ENCODE measurements around the gene CAPN13. TPM values are rescaled to one million over a fixed set of nuclear protein-coding genes. Genes with fewer than 3 reads are reported as not detected.

CAPN13 gene
- total RNA-seq, 1 experiment from 2014 or later, result not detected

DNA sequence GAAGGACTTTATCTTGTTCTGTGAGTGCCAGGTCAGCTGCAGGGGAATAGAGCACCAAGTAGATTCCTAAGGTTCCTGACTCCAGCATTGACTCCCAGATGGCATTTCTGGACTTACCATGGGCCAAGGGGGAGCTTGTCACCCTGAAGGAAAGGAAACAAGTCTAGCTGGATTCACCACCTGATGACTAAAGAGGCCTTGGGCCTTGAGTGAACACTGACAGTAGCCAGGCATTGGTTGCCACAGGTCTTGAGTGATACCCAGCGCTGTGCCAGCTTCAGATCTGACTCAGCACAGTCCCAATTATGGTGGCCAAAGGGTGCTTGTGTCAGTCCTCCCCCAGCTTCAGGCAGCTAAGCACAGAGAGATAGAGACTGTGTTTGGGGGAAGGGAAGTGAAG lies 40.1 kb upstream of the CAPN13 start:
- CTCF ChIA-PET, result no interaction called here
- no peaks in the 10 kb centered on the region for H3K27me3 ChIP-seq (ENCODE audit: control insufficient read depth, insufficient read depth, low read length)
- H3K4me1 ChIP-seq (ENCODE audit: control insufficient read depth, insufficient read depth, low read length), result no peaks in the 10 kb centered on the region
- intact Hi-C loops (cut with micrococcal nuclease; ENCODE audit: unreplicated experiment) (no loop called here), in situ Hi-C loops (cut with HindIII; ENCODE audit: low pct_unique_long_range_greater_than_20kb, low sequenced_read_pairs) (no loop called here)
- H3K9me3 ChIP-seq (ENCODE audit: control insufficient read depth, insufficient read depth, low read depth, low read length), result no peaks in the 10 kb centered on the region
- DNase-seq (ENCODE audit: low read depth, low spot score) (no peak), ATAC-seq (no peak)
- no peak overlapping the region for H3K4me3 ChIP-seq (ENCODE audit: low read depth in 2 of 2, low read length in 2 of 2)
- POLR2A ChIA-PET, result no interaction called here
- TF ChIP-seq POLR2AphosphoS5 (IDR thresholded peaks at IDR 0.05; ENCODE audit: low read depth, low read length) (no peak), TCF7L2 (IDR thresholded peaks at IDR 0.05; ENCODE audit: low read depth, low read length) (no peak), SIN3A (IDR thresholded peaks at IDR 0.05; ENCODE audit: borderline replicate concordance, insufficient read depth, low read depth, low read length) (no peak)
- TF ChIP-seq, protein P1, sequence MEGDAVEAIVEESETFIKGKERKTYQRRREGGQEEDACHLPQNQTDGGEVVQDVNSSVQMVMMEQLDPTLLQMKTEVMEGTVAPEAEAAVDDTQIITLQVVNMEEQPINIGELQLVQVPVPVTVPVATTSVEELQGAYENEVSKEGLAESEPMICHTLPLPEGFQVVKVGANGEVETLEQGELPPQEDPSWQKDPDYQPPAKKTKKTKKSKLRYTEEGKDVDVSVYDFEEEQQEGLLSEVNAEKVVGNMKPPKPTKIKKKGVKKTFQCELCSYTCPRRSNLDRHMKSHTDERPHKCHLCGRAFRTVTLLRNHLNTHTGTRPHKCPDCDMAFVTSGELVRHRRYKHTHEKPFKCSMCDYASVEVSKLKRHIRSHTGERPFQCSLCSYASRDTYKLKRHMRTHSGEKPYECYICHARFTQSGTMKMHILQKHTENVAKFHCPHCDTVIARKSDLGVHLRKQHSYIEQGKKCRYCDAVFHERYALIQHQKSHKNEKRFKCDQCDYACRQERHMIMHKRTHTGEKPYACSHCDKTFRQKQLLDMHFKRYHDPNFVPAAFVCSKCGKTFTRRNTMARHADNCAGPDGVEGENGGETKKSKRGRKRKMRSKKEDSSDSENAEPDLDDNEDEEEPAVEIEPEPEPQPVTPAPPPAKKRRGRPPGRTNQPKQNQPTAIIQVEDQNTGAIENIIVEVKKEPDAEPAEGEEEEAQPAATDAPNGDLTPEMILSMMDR (IDR thresholded peaks at IDR 0.05), result no peak
- TF ChIP-seq, protein P2, sequence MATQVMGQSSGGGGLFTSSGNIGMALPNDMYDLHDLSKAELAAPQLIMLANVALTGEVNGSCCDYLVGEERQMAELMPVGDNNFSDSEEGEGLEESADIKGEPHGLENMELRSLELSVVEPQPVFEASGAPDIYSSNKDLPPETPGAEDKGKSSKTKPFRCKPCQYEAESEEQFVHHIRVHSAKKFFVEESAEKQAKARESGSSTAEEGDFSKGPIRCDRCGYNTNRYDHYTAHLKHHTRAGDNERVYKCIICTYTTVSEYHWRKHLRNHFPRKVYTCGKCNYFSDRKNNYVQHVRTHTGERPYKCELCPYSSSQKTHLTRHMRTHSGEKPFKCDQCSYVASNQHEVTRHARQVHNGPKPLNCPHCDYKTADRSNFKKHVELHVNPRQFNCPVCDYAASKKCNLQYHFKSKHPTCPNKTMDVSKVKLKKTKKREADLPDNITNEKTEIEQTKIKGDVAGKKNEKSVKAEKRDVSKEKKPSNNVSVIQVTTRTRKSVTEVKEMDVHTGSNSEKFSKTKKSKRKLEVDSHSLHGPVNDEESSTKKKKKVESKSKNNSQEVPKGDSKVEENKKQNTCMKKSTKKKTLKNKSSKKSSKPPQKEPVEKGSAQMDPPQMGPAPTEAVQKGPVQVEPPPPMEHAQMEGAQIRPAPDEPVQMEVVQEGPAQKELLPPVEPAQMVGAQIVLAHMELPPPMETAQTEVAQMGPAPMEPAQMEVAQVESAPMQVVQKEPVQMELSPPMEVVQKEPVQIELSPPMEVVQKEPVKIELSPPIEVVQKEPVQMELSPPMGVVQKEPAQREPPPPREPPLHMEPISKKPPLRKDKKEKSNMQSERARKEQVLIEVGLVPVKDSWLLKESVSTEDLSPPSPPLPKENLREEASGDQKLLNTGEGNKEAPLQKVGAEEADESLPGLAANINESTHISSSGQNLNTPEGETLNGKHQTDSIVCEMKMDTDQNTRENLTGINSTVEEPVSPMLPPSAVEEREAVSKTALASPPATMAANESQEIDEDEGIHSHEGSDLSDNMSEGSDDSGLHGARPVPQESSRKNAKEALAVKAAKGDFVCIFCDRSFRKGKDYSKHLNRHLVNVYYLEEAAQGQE (IDR thresholded peaks at IDR 0.05; ENCODE audit: insufficient read depth in 1 of 2, low read depth in 2 of 2, low read length in 1 of 2), result no peak
- H3K36me3 ChIP-seq (ENCODE audit: control insufficient read depth, insufficient read depth, low read length), result no peaks in the 10 kb centered on the region
- no TSS peak for BruUV-seq (replicated peaks)
- H3K27ac ChIP-seq (ENCODE audit: low read length), result no peak overlapping the region

DNA sequence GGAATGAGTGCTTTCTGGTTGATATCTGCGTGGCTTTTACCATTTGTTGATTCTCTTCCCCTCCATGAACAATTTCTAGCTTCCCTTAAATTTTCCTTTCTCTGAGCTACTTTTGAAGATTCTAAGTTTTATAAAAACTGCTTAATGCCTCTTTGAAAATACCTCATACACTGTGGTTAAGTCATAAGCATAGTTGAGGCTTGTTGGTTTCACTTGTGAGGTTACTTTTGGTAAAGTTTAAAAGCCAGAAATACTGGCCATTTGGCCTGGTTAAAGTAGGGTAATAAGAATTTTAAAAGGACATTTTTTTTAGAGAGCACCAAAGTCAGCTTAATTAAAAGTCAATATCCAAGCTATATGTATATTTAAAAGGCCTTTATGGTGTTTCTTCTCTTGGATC lies 21.3 kb upstream of the CAPN13 start:
- no peak for ATAC-seq
- CTCF ChIA-PET, result no interaction called here

More for the DNA sequence above, 21.3 kb upstream of the CAPN13 start:
- in situ Hi-C loops (cut with HindIII; ENCODE audit: low pct_unique_long_range_greater_than_20kb, low sequenced_read_pairs) (no loop called here), intact Hi-C loops (cut with micrococcal nuclease; ENCODE audit: unreplicated experiment) (no loop called here)
- TF ChIP-seq, protein P1 (IDR thresholded peaks at IDR 0.05), result no peak
- TF ChIP-seq TCF7L2 (IDR thresholded peaks at IDR 0.05; ENCODE audit: low read depth, low read length), result no peak
- TF ChIP-seq SIN3A (IDR thresholded peaks at IDR 0.05; ENCODE audit: borderline replicate concordance, insufficient read depth, low read depth, low read length), result no peak
- TF ChIP-seq, protein P2 (IDR thresholded peaks at IDR 0.05; ENCODE audit: insufficient read depth in 1 of 2, low read depth in 2 of 2, low read length in 1 of 2), result no peak
- no peak for TF ChIP-seq POLR2AphosphoS5 (IDR thresholded peaks at IDR 0.05; ENCODE audit: low read depth, low read length)
- no peak for DNase-seq (ENCODE audit: low read depth, low spot score)
- H3K4me3 ChIP-seq (ENCODE audit: low read depth in 2 of 2, low read length in 2 of 2), result no peak overlapping the region
- POLR2A ChIA-PET, result no interaction called here
- no peaks in the 10 kb centered on the region for H3K36me3 ChIP-seq (ENCODE audit: control insufficient read depth, insufficient read depth, low read length)
- no peaks in the 10 kb centered on the region for H3K4me1 ChIP-seq (ENCODE audit: control insufficient read depth, insufficient read depth, low read length)
- H3K27me3 ChIP-seq (ENCODE audit: control insufficient read depth, insufficient read depth, low read length), result no peaks in the 10 kb centered on the region
- no TSS peak for BruUV-seq (replicated peaks)
- no peak overlapping the region for H3K27ac ChIP-seq (ENCODE audit: low read length)
- 0 out of 2 replicates have a peak, but pooled peaks cover 4% of the 10 kb centered on the region for H3K9me3 ChIP-seq (ENCODE audit: control insufficient read depth, insufficient read depth, low read depth, low read length)
